Neural progenitor cell (in vitro differentiated cells): Measurements from ENCODE around the gene ANK3.

ENCODE experiments used
- CTCF ChIP-seq: fragments of 200-600 bp; sonication (generic); IDR thresholded peaks from 2 replicates; pipeline ENCODE4 v1.5.1; 2017; ENCODE audit warnings: antibody characterized with exemption, mild to moderate bottlenecking
- EZH2phosphoT487 ChIP-seq: fragments of 200-600 bp; sonication (generic); IDR thresholded peaks from 2 replicates; pipeline ENCODE4 v1.6.1; 2017; ENCODE audit warnings: antibody characterized with exemption

- TF ChIP-seq CTCF (no peak), EZH2phosphoT487 (no peak)
Observed at GRCh38 chr10:60331886-60332285, 57.8 kb downstream of the ANK3 start.
